Esophagus squamous epithelium (tissue), 4 donors: ENCODE results near the gene DTX2.
"Not testable (repeated sequence)": the region's sequence is repeated elsewhere in the genome, so short reads cannot be mapped to it uniquely, and the experiment has no call there.

Experiments
- CTCF ChIP-seq, 6 experiments: fragments of 450-650 bp in 4 of 6; fragments of 200-600 bp in 2 of 6; sonication (generic) in 2 of 6; IDR thresholded peaks; one replicate each; pipeline ENCODE4 v1.5.1; 2016 to 2019; ENCODE audit warnings: antibody characterized with exemption in 6 of 6, mild to moderate bottlenecking in 4 of 6, moderate library complexity in 4 of 6
- POLR2A ChIP-seq, 4 donors: fragments of 450-650 bp; IDR thresholded peaks; one replicate each; pipeline ENCODE4 v1.6.1; 2017; ENCODE audit warnings: antibody characterized with exemption in 4 of 4, mild to moderate bottlenecking in 4 of 4, moderate library complexity in 3 of 4

- TF ChIP-seq POLR2A, CTCF (IDR thresholded peaks at IDR 0.05): not testable (repeated sequence)
These were observed 15.9 kb upstream of the DTX2 start for GRCh38 chr7:76445577-76446008.
